HG02840 (cell line): ENCODE measurements around the gene UBTF.

Experiments
- ATAC-seq: cut with Tn5 transposase; IDR thresholded peaks from one replicate; pipeline ENCODE4 v1.9.1; 2021; ENCODE audit warnings: mild to moderate bottlenecking, moderate library complexity, moderate number of reproducible peaks; ENCODE audit not compliant: unreplicated experiment, low FRiP score

The UBTF gene

GRCh38 chr17:44219616-44220212 is at the start of gene UBTF:
UBTF (minus strand) TSS chr17:44219675; CDS start chr17:44218229, 1,446 bp downstream.
- peak; percentile 5 for ATAC-seq

- ATAC-seq = no peak
Observed at GRCh38 chr17:44268709-44269534, 49.4 kb upstream of the UBTF start.

- no peak for ATAC-seq
Observed at GRCh38 chr17:44267818-44268490, 48.5 kb upstream of the UBTF start, which contains the start of gene SLC4A1. SLC4A1 (minus strand) TSS chr17:44268135; CDS start chr17:44262866, 5,269 bp downstream.

- no peak for ATAC-seq
Observed at GRCh38 chr17:44267165-44267455, 47.6 kb upstream of the UBTF start.

- no peak for ATAC-seq
Observed at GRCh38 chr17:44266402-44267164, 47.1 kb upstream of the UBTF start.

- ATAC-seq = no peak
Observed at GRCh38 chr17:44263345-44263902, 43.9 kb upstream of the UBTF start.

GRCh38 chr17:44262654-44263225 is 43.3 kb upstream of the UBTF start:
- ATAC-seq = no peak

GRCh38 chr17:44260296-44260695 is 40.8 kb upstream of the UBTF start:
- no peak for ATAC-seq

GRCh38 chr17:44258811-44259351 is 39.4 kb upstream of the UBTF start:
- no peak for ATAC-seq

GRCh38 chr17:44257815-44258760 is 38.6 kb upstream of the UBTF start:
- no peak for ATAC-seq

- ATAC-seq = no peak
Observed at GRCh38 chr17:44256671-44257070, 37.2 kb upstream of the UBTF start.

- ATAC-seq = no peak
Observed at GRCh38 chr17:44255915-44256314, 36.4 kb upstream of the UBTF start.

- ATAC-seq = no peak
Observed at GRCh38 chr17:44254361-44255095, 35.1 kb upstream of the UBTF start.

GRCh38 chr17:44253006-44253405 is 33.5 kb upstream of the UBTF start:
- ATAC-seq = no peak

GRCh38 chr17:44251062-44251461 is 31.6 kb upstream of the UBTF start:
- ATAC-seq = no peak

GRCh38 chr17:44249501-44250246 is 30.2 kb upstream of the UBTF start:
- no peak for ATAC-seq
